ENCODE data around the gene STH. TPM values are rescaled to one million over a fixed set of nuclear protein-coding genes. Genes with fewer than 3 reads are reported as not detected.

Gene STH
- total and polyA plus RNA-seq, 2 experiments from 2014 or later: not detected

GRCh38 chr17:46044989-46045388, 45.9 kb downstream of the STH start:
- peak overlapping the region; percentile 5 for H3K27ac ChIP-seq
- no peak overlapping the region for H2AFZ ChIP-seq
- no peak overlapping the region for H3K4me3 ChIP-seq
- H3K9me3 ChIP-seq (ENCODE audit: low read depth): no peaks in the 10 kb centered on the region
- no peak for TF ChIP-seq CTCF (IDR thresholded peaks at IDR 0.05; ENCODE audit: poor library complexity)
- peaks cover 11% of the 10 kb centered on the region for H4K20me1 ChIP-seq (ENCODE audit: insufficient read depth, poor library complexity, severe bottlenecking)
- no peak overlapping the region for H3K4me2 ChIP-seq
- no peaks in the 10 kb centered on the region for H3K9me2 ChIP-seq (replicated peaks; ENCODE audit: insufficient read depth)
- no peaks in the 10 kb centered on the region for H3K27me3 ChIP-seq
- 60% methylated on average over 2 of the region's 2 CpGs for WGBS (ENCODE audit: low lambda C conversion rate, missing lambda C conversion rate)
- peaks cover 23% of the 10 kb centered on the region for H3K4me1 ChIP-seq (ENCODE audit: insufficient read depth)
- no peak for DNase-seq (ENCODE audit: low spot score)
- peaks cover 3% of the 10 kb centered on the region for H3K36me3 ChIP-seq (replicated peaks; ENCODE audit: insufficient read depth, low read depth)
- peaks cover 27% of the 10 kb centered on the region for H3K79me2 ChIP-seq

GRCh38 chr17:46045639-46046038, 46.6 kb downstream of the STH start:
- Histone ChIP-seq H3K9me3 (ENCODE audit: low read depth) (no peaks in the 10 kb centered on the region), H3K4me2 (no peak overlapping the region), H3K27me3 (no peaks in the 10 kb centered on the region), H4K20me1 (ENCODE audit: insufficient read depth, poor library complexity, severe bottlenecking) (peaks cover 13% of the 10 kb centered on the region), H3K27ac (peak overlapping the region; percentile 42), H3K4me1 (ENCODE audit: insufficient read depth) (peaks cover 23% of the 10 kb centered on the region), H3K79me2 (peaks cover 28% of the 10 kb centered on the region), H3K9me2 (replicated peaks; ENCODE audit: insufficient read depth) (no peaks in the 10 kb centered on the region), H2AFZ (no peak overlapping the region), H3K4me3 (no peak overlapping the region), H3K36me3 (replicated peaks; ENCODE audit: insufficient read depth, low read depth) (no peaks in the 10 kb centered on the region)
- DNase-seq (ENCODE audit: low spot score): no peak
- no peak for TF ChIP-seq EZH2 (IDR thresholded peaks at IDR 0.05; ENCODE audit: borderline replicate concordance)
- WGBS (ENCODE audit: low lambda C conversion rate, missing lambda C conversion rate): 90% methylated on average over 3 of the region's 3 CpGs

- Histone ChIP-seq H3K27ac (no peak overlapping the region), H3K36me3 (replicated peaks; ENCODE audit: insufficient read depth, low read depth) (no peaks in the 10 kb centered on the region)
- 44% methylated on average over 1 of the region's 1 CpG for WGBS (ENCODE audit: low lambda C conversion rate, missing lambda C conversion rate)
These were observed 47.9 kb downstream of the STH start for GRCh38 chr17:46046957-46047356.

GRCh38 chr17:46047398-46047797, 48.3 kb downstream of the STH start:
- 94% methylated on average over 4 of the region's 5 CpGs for WGBS (ENCODE audit: low lambda C conversion rate, missing lambda C conversion rate)
- no peak for DNase-seq (ENCODE audit: low spot score)
- peaks cover 27% of the 10 kb centered on the region for H3K4me1 ChIP-seq (ENCODE audit: insufficient read depth)
- peaks cover 25% of the 10 kb centered on the region for H4K20me1 ChIP-seq (ENCODE audit: insufficient read depth, poor library complexity, severe bottlenecking)
- H3K9me3 ChIP-seq (ENCODE audit: low read depth): no peaks in the 10 kb centered on the region
- H3K4me3 ChIP-seq: no peak overlapping the region
- H2AFZ ChIP-seq: no peak overlapping the region
- no peaks in the 10 kb centered on the region for H3K36me3 ChIP-seq (replicated peaks; ENCODE audit: insufficient read depth, low read depth)
- TF ChIP-seq CTCF (IDR thresholded peaks at IDR 0.05; ENCODE audit: poor library complexity) (no peak), EZH2phosphoT487 (IDR thresholded peaks at IDR 0.05; ENCODE audit: low read depth, severe bottlenecking, unreplicated experiment) (no peak), EZH2 (IDR thresholded peaks at IDR 0.05; ENCODE audit: borderline replicate concordance) (no peak)
- no peaks in the 10 kb centered on the region for H3K27me3 ChIP-seq
- no peak overlapping the region for H3K4me2 ChIP-seq
- H3K9me2 ChIP-seq (replicated peaks; ENCODE audit: insufficient read depth): no peaks in the 10 kb centered on the region
- no peak overlapping the region for H3K27ac ChIP-seq
- H3K79me2 ChIP-seq: peaks cover 31% of the 10 kb centered on the region

More at GRCh38 chr17:46046957-46047356, 47.9 kb downstream of the STH start:
- H2AFZ ChIP-seq: no peak overlapping the region
- TF ChIP-seq EZH2phosphoT487 (IDR thresholded peaks at IDR 0.05; ENCODE audit: low read depth, severe bottlenecking, unreplicated experiment) (no peak), EZH2 (IDR thresholded peaks at IDR 0.05; ENCODE audit: borderline replicate concordance) (no peak), CTCF (IDR thresholded peaks at IDR 0.05; ENCODE audit: poor library complexity) (no peak)
- DNase-seq (ENCODE audit: low spot score): no peak
- peaks cover 24% of the 10 kb centered on the region for H4K20me1 ChIP-seq (ENCODE audit: insufficient read depth, poor library complexity, severe bottlenecking)
- H3K79me2 ChIP-seq: peaks cover 26% of the 10 kb centered on the region
- H3K27me3 ChIP-seq: no peaks in the 10 kb centered on the region
- no peaks in the 10 kb centered on the region for H3K9me3 ChIP-seq (ENCODE audit: low read depth)
- H3K9me2 ChIP-seq (replicated peaks; ENCODE audit: insufficient read depth): no peaks in the 10 kb centered on the region
- H3K4me2 ChIP-seq: no peak overlapping the region
- H3K4me3 ChIP-seq: no peak overlapping the region
- peaks cover 27% of the 10 kb centered on the region for H3K4me1 ChIP-seq (ENCODE audit: insufficient read depth)

All from hepatocyte (in vitro differentiated cells).